HG03108 (cell line): Measurements from ENCODE around the gene ZSCAN30.
A peak's percentile ranks its signal among the peaks of the same experiment; 100 is the strongest.

Experiments used
- ATAC-seq: cut with Tn5 transposase; IDR thresholded peaks from one replicate; pipeline ENCODE4 v1.9.1; 2021; ENCODE audit warnings: moderate library complexity; ENCODE audit not compliant: unreplicated experiment

ZSCAN30 gene

DNA sequence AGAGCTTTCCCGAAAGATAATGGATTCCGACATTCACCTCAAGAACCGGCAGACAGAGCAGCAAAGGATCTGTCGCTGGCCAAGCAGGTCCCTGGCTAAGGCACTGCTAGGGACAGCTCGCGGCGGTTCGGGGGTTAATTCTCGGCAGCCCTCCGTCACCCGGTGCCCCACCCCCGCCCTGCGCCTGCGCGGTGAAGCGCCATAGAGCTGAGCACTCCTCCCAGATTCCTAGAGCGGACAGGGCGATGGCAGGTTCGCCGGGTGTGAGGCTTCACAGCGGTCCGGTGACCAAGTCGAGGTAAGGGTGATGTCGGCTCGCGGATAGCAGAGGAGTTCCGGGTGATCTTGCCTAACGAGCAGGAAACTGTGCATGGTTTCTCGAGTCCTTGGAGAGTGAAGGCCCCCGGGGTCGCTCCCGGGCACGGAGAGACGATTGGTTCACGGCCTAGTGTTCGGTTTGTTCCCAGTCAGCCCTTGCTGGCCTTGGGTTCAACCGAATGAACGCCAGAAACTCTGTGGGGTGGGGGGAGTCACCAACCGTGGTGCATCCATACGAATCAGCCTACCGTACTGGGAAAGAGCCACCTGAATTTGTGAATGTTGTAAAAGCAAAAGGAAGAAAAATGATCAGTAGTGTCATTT, at the start of gene ZSCAN30:
TSS of gene ZSCAN30 (minus strand) at position 136 of the 642 bp plus-strand sequence. CDS start 25,877 bp downstream, outside the sequence.
- peak; percentile 90 for ATAC-seq

DNA sequence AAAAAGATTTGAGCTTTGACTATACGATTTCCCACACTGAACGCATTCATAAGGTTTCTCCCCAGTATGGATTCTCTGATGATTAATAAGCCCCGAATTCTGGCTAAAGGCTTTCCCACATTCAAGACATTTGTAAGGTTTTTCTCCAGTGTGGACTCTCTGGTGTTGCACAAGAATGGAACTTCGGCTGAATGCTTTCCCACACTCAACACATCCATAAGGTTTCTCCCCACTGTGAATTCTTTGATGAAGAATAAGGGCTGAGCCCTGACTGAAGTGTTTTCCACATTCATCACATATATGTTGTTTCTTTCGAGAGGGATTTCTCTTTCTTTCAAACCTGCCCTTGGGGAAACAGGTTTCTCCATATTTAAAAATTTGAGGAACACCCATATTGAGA, 47.3 kb upstream of the ZSCAN30 start:
- ATAC-seq = no peak

DNA sequence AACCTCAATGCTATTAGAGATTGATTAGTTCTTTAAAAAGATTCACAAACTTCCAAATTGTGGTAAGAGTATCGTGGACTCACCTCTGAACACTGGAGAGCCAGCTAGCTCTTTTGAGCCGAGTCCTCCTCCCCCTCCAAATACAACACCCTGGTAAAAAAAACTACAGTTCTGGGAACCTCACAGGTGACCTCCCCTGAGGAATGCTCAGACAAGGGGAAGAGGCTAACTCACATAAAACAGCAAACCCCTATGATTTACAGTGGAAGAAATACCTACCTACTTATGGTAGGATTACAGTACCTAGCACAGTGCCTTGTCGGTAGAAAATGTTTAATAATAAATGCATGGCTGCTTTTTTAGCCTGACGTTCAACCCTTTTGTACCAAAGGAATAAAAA, 45.8 kb upstream of the ZSCAN30 start:
- ATAC-seq = no peak

DNA sequence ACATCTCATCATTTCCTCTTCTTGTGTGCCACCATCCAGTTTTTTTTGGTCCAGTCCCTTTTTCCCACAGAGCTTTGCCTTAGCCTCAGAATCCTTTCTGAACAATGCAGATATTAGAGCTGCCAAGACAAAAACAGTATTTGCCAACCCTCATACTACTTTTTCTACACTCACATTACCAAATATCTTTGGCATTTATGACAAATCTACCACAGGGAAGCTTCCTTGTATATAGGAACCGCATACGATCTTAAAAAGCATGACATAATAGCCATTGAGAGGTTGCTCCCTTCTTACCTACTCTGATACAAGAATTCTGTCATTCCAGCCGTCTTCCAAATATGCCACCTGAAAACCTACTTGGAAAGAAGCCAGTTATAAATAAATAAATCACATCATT, 44.8 kb upstream of the ZSCAN30 start:
- ATAC-seq = no peak

DNA sequence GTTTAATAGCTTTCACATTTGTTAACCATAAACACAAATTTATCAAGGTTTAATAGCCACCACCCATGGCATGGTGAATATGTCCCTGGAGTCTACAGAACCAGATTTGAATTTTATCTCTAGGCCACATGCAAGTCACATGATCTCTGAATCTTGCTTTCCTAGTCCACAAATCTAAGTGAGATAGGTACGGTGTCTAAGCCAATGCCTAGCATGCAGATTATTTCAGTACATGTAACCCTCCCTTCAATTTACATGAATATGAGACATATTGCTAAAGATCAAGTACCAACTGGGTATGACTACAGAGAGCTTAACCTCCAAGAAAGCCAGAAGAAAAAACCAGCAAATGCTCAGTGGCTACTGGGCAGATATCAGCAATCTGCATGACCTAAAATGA, 44.2 kb upstream of the ZSCAN30 start:
- ATAC-seq = no peak

DNA sequence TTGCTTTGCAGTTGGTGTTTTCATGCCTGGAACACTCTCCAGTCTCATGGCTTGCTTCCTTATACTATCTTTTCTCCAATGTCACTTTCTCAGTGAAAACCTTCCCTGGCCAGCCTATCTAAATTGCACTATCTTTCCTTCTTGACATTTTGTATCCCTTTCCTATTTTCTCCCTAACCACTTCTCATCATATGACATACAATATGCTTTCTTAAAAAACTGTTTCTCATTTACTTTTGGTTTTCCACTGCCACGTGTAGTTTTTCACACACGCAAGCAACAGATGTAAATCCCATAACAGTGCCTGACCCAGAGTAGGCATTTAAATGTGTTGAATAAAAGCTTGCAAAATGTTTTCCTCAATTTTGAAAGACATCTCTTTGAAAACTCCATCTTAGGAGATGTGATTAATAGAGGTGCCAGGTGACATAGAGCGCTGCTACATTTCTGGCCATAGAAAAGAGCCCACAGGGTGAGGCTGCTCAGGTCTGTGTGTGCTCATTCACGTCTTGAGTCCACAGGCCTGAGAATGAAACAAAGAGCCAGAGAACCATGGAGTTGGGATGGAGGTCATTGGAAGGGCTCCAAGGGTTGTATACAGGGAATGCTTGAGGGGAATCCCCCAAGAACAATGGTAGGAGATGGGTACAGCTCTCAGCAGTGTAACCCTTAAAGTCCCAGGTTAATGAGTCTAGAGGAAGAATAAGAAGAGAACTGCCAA, 41.5 kb upstream of the ZSCAN30 start:
- no peak for ATAC-seq

DNA sequence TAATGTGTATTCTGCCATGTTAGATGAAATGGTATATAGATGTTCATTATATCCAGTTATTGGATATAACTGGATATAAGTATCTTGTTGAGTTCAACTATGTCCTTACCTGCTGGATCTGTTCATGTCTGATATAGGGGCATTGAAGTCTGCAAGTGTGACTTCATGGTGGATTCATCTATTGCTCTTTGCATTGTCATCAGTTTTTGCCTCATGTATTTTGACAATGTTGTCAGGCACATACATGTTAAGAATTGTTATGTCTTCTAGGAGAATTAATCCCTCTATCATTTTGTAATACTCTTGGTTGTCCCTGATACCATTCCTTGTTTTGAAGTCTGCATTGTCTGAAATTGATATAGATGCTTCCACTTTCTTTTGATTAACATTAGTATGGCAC, 38.8 kb upstream of the ZSCAN30 start:
- ATAC-seq = no peak

DNA sequence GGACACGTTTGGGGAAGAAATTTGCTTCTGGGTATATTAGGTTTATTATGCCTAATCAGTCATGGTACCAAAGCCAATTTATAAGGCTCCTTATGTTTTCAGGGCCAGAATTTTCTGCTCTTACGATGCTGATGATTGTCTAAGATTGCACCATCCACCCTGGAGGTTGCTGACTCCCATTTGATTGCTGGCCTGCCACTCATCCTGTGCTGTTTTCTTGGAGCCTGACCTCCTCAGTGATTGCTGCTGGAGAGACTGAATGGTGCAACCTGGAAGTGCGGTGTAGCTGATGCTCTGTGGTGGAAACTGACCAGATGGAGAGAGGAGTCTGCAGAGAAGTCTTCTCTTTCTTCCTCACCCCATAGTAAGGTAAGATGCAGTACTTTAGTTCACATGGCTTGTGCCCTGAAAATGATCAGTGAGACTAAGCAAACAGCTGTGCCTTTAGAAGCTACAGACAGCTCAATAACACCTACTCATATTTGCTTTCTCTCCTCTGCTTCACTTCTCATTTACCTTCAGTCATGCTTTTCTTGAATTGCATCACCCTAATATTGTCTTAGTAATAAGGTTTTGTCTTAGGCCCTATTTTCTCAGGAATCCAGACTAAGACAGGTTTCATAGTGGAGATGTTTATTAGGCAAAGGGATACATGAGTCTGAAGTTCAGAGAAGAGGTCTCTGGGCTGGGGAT, 36.8 kb upstream of the ZSCAN30 start:
- no peak for ATAC-seq

DNA sequence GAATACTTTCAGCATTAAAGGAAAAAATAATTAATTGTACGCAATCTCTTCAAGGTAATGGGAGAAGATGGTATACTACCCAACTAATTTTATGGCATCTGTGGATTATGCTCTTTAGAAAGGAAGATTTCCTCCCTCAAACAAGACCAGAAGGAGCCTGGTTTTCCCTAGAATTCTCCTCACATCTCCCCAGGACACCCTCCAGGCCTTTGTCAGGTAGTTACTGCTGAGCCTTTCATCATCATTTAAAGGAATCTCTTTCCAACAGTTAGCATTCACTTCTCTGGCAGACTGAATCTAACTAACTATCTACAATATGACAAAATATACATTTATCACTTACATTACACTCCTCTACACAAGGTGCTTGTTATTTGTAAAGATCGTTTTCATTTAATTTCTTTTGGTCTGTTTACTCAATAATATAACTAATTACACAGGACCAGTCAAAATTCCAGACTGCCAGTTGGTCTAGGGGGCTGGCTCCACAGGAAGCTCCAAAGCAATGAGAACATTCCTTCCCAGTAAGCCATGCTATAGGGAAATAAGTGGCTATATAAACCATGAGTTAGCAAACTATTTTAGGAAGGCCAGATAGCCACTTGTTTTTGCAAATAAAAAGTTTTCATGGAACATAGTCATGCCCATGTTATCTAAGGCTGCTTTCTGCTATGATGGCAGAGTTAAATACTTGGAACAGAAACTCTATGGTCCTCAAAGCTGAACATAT, 35.1 kb upstream of the ZSCAN30 start:
- no peak for ATAC-seq

DNA sequence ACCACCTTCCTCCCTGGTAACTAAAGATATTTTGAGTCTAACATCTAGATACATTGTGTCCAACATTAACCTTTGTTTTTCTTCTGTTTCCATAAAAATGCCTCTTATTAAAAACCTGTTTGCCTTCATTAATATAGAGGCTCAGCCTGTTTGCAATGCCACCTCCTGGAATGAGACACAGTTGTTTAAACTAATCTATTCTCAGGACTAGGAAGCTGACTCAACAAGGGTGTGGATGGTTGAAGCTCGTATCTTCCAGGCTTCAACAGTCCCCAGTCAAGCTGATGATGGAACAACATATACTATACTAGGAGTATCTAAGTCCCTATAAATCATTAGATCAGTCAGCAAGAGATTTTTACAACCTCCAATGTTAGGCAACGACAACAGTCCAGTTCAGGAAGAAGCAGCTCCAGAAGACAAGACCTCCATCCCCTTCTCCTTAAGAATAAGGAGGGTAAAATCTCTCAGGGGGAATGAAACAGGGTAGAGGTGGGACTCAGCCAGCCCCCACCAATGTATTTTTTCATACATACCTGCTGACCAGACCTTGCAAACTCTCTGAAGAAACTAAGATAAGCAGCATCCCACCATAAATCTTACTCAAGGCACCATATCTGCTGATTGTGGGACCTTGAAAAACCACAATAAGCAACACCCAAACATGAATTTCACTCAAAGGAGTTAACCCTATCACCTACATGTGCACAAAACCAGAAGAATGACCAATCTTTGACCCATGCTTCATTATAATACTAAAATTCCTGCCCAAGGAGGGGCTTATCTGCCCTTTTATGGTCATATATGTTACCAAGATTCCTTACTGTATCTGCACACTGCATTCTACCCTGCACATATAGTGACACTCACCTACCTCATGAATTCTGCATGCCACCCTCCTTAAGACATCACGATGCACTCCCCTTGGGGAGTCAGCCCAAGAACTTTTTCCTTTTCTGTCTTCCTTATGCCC, 32.7 kb upstream of the ZSCAN30 start:
- no peak for ATAC-seq

DNA sequence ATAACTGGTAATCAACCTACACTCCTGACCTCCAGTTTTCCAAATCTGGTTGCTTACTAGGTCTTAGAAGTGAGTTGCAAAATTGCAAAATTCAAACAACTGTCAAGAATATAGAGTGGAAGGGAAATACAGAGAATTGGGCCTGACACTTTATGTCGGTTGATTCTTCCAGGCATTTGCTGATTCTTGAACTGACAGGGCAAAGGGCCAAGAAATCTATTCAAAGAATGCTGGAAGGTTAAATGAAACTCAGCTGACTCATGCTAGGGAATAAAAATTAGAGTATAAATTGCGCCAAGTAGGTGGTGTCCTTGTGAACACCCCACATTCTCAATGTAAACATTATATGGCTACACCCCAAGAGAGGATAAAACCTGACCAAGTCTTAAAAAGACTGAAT, 21.5 kb upstream of the ZSCAN30 start:
- ATAC-seq = no peak

DNA sequence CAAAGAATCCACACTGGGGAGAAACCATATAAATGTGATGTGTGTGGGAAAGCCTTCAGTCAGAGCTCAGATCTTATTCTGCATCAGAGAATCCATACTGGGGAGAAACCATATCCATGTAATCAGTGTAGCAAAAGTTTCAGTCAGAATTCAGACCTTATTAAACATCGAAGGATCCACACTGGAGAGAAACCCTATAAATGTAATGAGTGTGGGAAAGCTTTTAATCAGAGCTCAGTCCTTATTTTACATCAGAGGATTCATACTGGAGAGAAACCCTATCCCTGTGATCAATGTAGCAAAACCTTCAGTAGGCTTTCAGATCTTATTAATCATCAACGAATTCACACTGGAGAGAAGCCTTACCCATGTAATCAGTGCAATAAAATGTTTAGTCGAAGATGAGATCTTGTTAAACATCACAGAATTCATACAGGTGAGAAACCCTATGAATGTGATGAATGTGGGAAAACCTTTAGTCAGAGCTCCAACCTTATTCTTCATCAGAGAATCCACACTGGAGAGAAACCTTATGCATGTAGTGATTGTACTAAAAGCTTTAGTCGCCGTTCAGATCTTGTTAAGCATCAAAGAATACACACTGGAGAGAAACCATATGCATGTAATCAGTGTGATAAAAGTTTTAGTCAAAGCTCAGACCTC, 16.7 kb upstream of the ZSCAN30 start:
- ATAC-seq = no peak

DNA sequence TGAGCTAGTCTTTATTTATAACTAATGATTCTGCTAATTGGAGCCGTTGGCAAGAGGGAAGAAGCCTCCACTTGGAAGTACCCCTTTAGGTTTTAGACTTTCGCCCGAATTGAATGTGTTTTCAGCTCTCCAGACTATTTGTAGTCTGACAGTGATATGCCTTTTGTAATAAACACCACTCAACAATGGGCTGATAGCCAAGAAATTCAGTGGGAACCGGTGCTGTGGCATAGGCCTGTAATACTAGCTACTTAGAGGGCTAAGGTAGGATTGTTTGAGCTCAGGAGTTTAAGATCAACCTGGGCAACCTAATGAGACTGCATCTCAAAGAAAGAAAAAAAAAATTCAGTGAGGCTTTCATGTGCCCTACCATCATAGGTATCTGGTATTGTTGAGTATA, 13.6 kb upstream of the ZSCAN30 start:
- no peak for ATAC-seq

DNA sequence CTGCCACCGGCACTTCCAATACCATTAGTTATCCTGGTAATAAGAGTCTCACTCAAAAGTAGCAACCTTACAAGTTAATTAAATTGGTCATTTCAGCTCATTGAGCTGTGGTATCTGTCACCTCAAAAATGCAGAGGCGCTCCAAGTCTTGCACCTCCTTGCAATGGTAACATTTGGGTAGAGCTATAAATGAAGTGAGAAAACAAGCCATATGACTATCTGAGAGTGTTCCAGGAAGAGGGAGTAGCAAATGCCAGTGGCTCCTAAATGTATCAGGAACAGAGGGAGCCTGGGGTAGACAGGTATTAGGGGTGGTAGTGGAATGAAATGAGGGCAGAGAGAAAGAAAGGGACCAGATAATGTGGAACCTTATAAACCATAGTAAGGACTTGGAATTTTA, 6.0 kb upstream of the ZSCAN30 start:
- ATAC-seq = no peak

DNA sequence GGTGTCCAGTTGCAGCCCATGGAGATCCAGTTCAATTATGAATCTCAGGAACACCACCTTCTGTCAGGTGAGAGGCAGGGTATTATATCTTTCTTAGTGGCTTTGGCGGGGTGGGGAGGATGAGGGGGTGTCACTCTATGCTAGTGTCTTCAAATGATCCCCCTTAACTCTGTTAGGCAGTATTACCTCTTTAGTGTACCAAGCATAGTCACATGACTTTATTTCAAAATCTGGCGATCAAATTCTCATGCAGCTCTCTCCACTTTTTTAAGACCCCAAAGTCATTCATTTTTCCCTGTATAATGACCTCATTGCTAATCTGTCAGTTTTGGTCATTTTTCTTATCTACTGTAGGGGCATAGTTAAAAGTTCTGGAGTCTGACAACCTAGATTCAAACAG, 1.1 kb upstream of the ZSCAN30 start:
- no peak for ATAC-seq

DNA sequence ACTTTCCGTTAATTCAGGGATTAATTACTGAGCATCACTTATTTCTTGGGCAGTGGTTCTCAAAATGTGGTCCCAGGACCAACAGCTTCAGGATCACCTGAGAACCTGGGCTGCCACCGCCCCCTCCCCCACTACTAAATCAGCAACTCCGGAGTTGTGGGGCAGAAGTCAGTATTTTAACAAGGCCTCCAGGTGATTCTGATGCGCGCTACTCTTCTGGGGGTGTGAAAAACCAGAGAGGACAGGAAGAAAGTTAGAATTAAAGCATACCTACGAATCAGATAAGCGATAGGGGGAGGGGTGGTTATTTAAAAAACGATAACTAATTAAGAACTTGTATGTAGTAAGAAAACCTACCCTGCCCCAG, 319 bp downstream of the ZSCAN30 start:
- no peak for ATAC-seq

DNA sequence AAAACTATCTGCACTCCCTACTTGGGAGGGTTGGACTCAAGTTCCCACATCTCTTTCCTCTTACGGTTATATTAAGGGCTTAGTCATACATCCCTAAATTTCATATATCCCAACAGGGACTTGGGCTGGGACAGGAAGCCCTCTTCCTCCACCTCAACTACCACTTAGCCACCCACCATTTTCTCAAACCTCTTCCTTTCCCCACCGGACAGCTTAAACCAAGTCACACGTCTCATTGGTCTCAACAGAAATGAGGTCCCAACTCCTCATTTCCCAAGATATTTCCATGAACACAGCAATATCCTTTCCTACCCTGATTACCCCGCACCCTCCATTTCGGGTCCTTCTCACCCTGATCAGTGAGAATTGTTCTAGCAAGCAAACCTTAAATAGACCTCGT, 736 bp downstream of the ZSCAN30 start:
- no peak for ATAC-seq

DNA sequence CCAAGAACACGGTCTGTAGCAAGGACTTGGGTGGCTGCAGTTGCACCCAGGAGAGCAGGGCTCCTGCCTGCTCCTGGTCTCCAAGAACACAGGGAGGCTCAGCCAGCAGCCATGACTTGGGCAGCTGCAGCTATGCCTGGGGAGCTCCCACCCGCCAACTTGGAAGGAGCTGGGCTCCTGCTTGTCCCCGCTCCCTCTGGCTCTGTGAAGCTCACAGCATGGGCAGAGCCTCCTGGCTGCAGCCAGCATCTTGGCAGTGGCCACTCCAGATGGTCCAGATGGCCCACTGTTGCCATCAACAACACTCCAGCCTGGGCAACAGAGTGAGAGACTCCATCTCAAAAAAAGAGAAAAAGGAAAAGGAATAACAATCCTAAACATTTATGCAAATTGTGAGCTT, 5.2 kb downstream of the ZSCAN30 start:
- ATAC-seq = no peak

DNA sequence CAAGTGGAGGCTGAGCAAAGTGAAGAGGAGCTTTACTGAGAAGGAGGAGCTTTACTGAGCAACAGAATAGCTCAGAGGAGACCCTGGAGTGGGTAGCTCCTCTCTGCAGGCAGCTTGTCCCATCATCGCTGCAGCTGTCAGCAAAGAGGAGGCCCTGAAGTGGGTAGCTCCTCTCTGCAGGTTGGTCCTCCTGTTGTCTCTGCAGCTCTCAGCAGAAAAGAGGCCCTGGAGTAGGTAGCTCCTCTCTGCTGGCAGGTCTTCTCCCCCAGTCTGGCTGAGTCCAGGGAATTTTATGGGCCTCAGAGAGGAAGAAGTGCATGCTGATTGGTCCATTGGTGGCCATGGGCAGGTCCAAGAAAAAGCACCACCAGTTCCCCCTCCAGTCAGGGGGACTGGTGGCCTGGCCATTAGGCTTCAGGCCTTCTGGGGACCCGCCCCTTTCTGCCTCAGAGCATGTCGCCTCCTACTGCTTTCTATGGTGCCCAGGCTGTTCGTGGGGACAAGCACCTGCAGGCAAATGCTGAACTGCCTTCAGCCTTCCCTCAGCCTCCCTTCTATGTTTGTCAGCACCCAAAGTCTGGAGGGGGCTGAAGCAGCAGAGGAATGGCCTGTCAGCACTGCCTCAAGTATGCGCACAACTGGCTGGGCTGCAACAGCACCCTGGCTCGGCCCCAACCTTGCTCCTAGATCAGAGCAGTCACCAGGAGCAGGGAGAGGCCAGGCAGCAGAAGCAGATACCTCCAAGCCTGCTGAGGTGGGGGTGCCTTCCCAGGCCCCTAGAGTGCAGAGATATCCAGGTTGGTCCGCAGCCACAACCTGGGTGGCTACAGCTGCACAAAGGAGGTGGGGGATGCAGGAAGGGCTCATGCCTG, 5.9 kb downstream of the ZSCAN30 start:
- no peak for ATAC-seq
